ENCODE measurements around the gene ELF4. TPM values are rescaled to one million over a fixed set of nuclear protein-coding genes. Genes with fewer than 3 reads are reported as not detected.
"Not testable (repeated sequence)": the region's sequence is repeated elsewhere in the genome, so short reads cannot be mapped to it uniquely, and the experiment has no call there.

The ELF4 gene
- total and polyA plus RNA-seq, 2 donors: 11.3 to 13.7 TPM

DNA sequence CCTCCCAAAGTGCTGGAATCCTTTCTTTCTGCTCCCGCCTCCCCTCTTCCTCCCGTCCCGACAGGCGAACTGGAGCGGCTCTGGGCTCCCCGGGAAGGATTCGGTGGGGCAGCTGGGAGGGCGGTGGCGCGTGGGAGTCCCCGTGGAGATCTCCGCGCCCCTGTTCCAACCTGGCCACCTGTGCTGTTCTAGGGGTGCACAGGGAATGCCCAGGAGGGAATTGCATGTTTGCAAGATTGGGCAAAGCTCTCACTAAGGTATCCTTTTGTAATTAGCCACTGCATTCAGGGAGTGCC lies 11.2 kb upstream of the ELF4 start:
- 53% methylated on average over 13 of the region's 13 CpGs for WGBS

DNA sequence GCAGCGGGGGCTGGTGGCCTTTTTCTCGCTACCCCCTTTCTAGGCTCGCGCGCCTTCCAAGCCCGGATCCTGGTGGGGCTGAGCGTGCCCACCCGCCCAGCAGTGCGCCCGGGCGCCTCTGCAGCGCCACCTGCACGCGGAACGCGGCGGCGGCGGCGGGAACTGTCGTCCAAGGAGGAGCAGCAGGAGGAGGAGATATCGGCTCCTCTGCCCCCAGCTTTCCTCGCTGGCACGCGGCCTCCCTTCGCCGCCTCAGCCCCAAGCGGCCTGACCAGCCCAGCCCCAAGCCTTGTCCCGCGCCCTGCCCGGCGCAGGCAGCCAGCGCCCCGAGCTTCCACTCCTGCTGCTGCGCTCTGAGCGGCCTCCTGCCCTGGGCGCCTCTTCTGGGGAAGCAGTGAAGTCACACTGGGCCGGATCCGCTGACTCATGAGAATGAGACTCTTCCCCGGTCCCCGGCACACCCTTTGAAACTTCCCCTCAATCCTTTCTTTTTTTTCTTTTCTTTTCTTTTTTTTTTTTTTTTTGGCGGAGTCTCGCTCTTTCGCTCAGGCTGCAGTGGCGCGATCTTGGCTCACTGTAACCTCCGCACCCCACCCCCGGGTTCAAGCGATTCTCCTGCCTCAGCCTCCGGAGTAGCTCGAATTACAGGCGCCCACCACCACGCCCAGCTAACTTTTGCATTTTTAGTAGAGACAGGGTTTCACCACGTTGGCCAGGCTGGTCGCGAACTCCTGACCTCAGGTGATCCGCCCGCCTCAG lies 10.6 kb upstream of the ELF4 start:
- Histone ChIP-seq H3K4me3 (ENCODE audit: low read depth, low read length) (no peak overlapping the region), H3K27ac (ENCODE audit: low read depth) (peak overlapping the region; percentile 83), H3K4me1 (ENCODE audit: insufficient read depth) (no peaks in the 10 kb centered on the region), H3K36me3 (ENCODE audit: insufficient read depth) (no peaks in the 10 kb centered on the region)
- WGBS: 2% methylated on average over 58 of the region's 58 CpGs
- no peak for DNase-seq (ENCODE audit: extremely low spot score)

More for the DNA sequence above, 11.2 kb upstream of the ELF4 start:
- DNase-seq (ENCODE audit: extremely low spot score): no peak
- Histone ChIP-seq H3K4me3 (ENCODE audit: low read depth, low read length) (no peak overlapping the region), H3K4me1 (ENCODE audit: insufficient read depth) (no peaks in the 10 kb centered on the region), H3K36me3 (ENCODE audit: insufficient read depth) (no peaks in the 10 kb centered on the region), H3K27ac (ENCODE audit: low read depth) (no peak overlapping the region)

DNA sequence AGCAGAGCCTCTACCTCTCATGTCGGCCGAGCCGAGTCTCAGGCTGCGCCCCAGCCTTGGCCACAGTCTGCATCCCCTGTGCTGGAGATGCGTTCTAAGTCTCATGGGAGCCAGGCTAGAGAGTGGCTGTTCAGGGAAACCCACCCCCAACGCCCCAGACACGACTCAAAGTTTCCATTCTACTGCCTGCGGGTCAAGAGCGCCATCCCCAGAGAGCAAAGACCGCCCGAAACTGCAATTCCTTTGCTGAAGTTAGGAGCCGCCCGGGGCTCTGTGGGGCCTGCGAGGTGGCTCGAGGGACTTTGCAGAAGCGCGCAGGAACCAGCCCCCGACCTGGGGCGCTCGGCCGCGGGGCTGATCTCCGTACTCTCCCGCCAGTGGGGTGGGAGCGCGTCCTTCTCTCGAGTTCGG lies 10.0 kb upstream of the ELF4 start:
- DNase-seq (ENCODE audit: extremely low spot score): no peak
- H3K27ac ChIP-seq (ENCODE audit: low read depth): peak overlapping the region; percentile 83
- 22% methylated on average over 28 of the region's 28 CpGs for WGBS
- H3K36me3 ChIP-seq (ENCODE audit: insufficient read depth): no peaks in the 10 kb centered on the region
- no peaks in the 10 kb centered on the region for H3K4me1 ChIP-seq (ENCODE audit: insufficient read depth)
- H3K4me3 ChIP-seq (ENCODE audit: low read depth, low read length): no peak overlapping the region

DNA sequence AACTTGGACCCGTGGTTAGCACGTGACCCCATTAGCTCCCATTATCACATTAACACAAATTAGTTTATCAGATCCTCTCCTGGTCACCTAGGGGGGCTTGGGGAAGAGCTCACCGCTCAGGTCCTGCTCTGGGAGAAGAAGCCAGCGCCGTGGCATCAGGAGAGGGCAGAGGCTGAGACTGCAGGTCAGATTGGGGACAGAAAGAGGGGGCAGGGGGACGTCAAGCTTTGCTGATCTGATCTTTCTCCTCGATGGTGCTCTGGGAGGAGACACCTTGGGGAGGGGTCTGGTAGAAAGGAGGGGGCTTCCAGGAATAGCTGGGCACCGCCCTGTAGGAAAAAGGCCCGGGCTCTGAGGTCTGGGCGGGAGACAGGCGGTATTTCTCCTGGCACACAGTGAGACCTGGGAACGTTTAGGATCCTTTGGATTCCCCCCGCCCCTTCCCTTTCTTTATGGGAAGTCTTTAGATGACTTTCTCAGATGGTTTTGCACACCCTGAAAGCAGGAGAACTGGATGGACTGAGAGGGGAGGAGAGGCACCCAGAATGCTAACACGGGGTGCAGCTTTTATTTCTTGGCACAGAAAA lies 9.1 kb upstream of the ELF4 start:
- DNase-seq (ENCODE audit: extremely low spot score): no peak
- Histone ChIP-seq H3K4me1 (ENCODE audit: insufficient read depth) (no peaks in the 10 kb centered on the region), H3K36me3 (ENCODE audit: insufficient read depth) (no peaks in the 10 kb centered on the region), H3K27ac (ENCODE audit: low read depth) (peak overlapping the region; percentile 48), H3K4me3 (ENCODE audit: low read depth, low read length) (no peak overlapping the region)
- WGBS: 50% methylated on average over 14 of the region's 14 CpGs

DNA sequence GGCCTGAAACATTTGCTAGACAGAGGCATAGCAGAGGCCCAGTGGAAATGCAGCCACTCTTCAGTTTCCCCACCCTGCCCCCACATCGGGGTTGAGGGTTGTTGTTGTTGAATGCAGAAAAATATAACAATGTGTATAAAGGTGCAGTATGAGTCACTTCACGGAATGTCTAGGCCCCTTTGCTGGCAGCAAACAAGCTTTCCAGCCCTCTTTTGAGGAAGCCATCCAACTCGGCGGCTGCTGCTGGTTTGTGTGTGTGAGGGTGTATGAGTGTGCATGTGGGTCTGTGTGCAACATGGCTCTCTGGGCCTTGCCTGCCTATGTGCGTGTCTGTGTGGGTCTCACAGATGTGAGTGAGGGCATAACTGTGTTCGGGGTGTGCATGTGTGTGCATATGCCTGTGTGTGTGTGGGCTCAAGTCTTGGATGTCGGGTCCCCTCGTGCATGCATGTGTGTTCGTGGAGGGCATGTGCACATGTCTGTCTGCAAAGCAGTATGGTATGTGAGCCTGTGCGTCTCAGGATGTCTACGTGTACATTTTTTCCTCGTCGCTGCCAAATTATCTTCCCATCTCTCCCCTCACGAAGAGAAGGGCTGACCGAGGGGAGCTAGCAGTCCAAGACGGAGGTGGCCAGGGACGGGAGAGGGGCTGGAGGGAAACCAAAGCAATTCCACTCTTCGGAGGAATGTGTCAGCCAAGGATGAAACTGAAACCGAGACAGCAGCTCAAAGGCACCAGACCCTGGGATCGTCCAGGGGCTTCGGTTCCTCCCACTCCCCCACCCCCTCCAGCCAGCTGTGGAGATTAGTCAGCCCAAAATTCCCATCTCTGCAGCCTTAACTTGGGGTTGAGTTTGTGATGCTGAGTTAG lies 8.4 kb upstream of the ELF4 start:
- WGBS: 22% methylated on average over 21 of the region's 21 CpGs
- H3K4me1 ChIP-seq (ENCODE audit: insufficient read depth): no peaks in the 10 kb centered on the region
- H3K27ac ChIP-seq (ENCODE audit: low read depth): peak overlapping the region; percentile 48
- no peak overlapping the region for H3K4me3 ChIP-seq (ENCODE audit: low read depth, low read length)
- DNase-seq (ENCODE audit: extremely low spot score): no peak
- H3K36me3 ChIP-seq (ENCODE audit: insufficient read depth): no peaks in the 10 kb centered on the region

DNA sequence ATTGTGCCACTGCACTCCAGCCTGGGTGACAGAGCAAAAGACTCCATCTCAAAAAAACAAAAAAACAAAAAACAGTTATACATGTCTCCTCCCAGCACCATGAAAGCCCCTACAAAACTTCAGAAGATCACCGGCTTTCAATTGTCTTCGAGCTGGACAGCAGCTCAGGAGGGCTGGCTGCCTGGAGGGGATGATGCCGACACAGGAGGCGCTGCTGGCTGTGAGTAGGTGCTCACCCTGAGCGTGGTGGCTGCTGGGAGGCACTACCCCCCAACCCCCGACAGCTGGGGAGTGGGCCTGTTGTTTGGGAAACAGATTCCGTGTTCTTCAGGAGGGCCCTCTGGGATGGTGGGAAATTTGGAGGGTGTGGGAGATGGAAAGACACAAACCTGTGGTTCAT lies 6.9 kb upstream of the ELF4 start:
- Histone ChIP-seq H3K36me3 (ENCODE audit: insufficient read depth) (no peaks in the 10 kb centered on the region), H3K4me1 (ENCODE audit: insufficient read depth) (no peaks in the 10 kb centered on the region), H3K4me3 (ENCODE audit: low read depth, low read length) (no peak overlapping the region), H3K27ac (ENCODE audit: low read depth) (no peak overlapping the region)
- DNase-seq (ENCODE audit: extremely low spot score): no peak
- WGBS: 95% methylated on average over 7 of the region's 7 CpGs

DNA sequence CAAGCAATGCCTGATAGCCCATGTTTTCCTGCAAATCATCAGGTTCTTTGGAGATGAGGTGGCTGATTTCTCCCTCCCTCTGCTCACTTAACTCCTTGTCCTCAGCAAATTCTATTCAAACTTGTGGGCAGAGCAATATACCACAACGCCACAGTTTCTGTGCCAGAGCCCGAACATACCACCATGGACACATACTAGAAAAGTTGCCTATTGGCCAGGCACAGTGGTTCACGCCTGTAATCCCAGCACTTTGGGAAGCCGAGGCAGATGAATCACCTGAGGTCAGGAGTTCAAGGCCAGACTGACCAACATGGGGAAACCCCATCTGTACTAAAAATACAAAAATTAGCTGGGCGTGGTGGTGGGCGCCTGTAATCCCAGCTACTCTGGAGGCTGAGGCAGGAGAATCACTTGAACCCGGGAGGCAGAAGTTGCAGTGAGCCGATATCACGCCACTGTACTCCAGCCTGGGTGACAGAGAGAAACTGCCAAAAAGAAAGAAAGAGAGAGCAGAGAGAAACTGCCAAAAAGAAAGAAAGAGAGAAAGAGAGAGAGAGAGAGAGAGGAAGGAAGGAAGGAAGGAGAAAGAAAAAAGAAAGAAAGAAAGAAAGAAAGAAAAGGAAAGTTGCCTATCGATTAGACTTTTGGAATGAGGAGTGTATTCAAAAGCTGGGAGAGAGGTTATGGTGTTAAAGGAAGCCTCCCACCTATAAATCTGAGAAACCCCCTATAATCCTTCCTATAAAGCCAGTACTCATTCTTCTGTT lies 5.0 kb upstream of the ELF4 start:
- H3K36me3 ChIP-seq (ENCODE audit: insufficient read depth); H3K4me3 ChIP-seq (ENCODE audit: low read depth, low read length); H3K27ac ChIP-seq (ENCODE audit: low read depth); DNase-seq (ENCODE audit: extremely low spot score); H3K4me1 ChIP-seq (ENCODE audit: insufficient read depth): not testable (repeated sequence)
- WGBS: 94% methylated on average over 10 of the region's 10 CpGs

DNA sequence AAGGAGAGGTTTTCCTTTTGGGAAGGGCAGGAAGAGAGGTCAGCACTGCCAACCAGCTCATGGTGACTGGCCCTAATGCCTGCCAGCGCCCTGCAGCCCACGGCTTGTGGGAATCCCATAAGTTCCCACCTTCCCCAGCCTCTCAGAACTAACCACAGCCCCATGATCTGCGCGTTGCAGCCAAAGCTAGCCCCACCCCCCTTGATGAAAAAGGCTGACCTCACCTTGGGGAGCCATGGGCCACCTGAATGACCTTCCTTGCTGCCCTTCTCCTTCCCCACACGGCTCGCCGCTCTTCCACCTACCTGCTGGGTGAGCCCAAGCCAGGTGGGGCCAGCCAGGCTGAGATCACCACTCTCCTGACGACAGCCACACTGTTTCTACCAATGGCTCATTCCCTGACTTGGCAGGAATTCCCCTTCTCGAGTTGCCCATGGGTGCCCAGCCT lies 3.9 kb upstream of the ELF4 start:
- DNase-seq (ENCODE audit: extremely low spot score): no peak
- H3K27ac ChIP-seq (ENCODE audit: low read depth): no peak overlapping the region
- no peaks in the 10 kb centered on the region for H3K36me3 ChIP-seq (ENCODE audit: insufficient read depth)
- H3K4me3 ChIP-seq (ENCODE audit: low read depth, low read length): no peak overlapping the region
- no peaks in the 10 kb centered on the region for H3K4me1 ChIP-seq (ENCODE audit: insufficient read depth)
- WGBS: 86% methylated on average over 9 of the region's 9 CpGs

DNA sequence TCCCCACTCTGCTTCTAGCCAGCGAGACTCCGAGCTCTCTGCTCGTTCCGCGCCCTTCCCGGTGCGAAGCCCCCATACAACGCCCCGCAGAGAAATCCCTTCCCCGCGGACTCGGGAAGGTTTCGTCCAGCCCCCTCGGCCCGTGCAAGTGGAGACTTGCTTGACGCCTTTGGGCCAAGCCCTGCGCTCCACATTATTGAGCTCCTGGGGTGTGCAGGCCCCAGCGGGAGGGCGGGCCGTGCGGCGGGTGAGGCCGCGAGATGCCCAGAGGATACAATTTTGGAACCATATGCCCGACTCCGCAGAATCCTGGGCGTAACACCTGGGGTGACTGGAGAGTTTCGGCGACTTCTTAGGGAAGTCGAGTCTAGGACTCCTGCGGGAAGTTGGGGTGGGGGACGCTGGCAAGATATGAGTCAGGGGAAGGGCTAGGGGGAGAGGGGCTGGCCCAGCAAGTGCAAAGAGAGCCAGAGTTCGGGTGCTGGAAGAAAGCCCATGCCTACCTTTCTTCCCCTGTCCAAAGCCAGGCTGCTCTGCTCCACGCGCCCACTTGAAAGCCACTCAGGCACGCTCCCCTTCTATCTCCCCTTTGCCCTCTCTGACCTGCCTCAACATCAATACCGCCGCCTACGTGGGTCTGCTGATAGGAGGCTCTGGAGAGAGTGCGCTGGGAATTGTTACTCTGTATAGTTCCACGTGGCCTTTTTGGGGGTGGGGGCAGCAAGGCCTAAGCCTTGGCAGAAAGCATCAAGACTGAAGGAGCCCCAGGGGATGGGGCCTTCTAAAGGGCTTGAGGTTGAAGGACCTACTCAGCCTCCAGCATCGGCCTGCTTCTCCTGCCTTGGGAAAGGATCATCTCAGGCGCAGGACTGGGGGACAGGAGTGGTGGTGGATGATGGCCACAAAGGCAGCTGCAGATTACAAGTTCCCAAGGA lies 1.2 kb upstream of the ELF4 start:
- no peaks in the 10 kb centered on the region for H3K36me3 ChIP-seq (ENCODE audit: insufficient read depth)
- H3K4me3 ChIP-seq (ENCODE audit: low read depth, low read length): peak overlapping the region; percentile 78
- no peaks in the 10 kb centered on the region for H3K4me1 ChIP-seq (ENCODE audit: insufficient read depth)
- peak overlapping the region; percentile 83 for H3K27ac ChIP-seq (ENCODE audit: low read depth)
- 42% methylated on average over 43 of the region's 43 CpGs for WGBS
- DNase-seq (ENCODE audit: extremely low spot score): no peak

DNA sequence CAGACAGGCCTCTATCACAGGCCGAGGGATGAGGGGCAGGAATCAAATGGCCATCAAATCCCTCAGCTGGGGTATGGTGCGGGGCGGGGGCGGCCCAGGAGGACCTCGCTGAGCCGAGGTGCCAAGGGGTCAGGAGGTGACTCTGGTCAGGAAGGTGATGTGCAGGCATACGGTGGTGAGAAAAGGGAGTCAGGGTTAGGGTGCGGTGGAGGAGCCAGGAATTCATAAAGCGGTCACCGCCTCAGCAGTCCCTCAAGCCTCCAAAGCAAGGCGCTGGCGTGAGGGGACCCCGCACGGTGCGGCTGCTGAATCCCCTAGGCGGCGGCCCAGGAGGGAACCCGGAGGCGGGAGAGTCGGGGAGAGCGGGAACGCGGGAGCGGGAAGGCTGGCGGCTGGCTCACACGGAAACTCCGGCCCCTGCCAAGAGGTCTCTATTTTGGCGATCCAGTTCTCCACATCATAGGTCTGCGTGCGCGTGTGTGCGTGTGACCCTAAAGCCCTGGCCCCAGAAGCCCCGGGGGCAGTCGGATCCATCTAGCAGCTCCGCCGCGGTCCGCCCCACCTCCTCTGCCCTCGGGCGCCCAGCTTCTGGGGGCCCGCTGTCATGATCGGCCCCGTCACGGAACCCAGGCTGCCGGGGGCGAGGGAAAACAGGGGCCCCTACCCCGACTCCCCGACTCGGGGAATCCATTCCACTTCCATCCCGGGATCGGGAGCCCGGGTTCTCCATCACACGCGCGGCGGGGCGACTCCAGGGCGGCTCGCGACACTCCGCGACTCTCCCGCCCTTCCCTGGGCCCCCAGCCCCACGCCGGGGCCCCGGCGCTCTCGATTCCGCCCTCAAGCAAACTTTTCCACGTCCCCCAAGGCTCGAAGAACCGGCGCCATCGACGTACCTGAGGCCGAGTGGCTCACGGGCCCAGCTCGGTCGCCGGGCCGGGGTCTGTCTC lies 593 bp downstream of the ELF4 start:
- H3K4me3 ChIP-seq (ENCODE audit: low read depth, low read length): peak overlapping the region; percentile 78
- H3K27ac ChIP-seq (ENCODE audit: low read depth): peak overlapping the region; percentile 90
- no peaks in the 10 kb centered on the region for H3K36me3 ChIP-seq (ENCODE audit: insufficient read depth)
- whole genome bisulfite sequencing: 2% methylated on average over 81 of the region's 81 CpGs
- no peak for DNase-seq (ENCODE audit: extremely low spot score)
- peaks cover 1% of the 10 kb centered on the region for H3K4me1 ChIP-seq (ENCODE audit: insufficient read depth)

DNA sequence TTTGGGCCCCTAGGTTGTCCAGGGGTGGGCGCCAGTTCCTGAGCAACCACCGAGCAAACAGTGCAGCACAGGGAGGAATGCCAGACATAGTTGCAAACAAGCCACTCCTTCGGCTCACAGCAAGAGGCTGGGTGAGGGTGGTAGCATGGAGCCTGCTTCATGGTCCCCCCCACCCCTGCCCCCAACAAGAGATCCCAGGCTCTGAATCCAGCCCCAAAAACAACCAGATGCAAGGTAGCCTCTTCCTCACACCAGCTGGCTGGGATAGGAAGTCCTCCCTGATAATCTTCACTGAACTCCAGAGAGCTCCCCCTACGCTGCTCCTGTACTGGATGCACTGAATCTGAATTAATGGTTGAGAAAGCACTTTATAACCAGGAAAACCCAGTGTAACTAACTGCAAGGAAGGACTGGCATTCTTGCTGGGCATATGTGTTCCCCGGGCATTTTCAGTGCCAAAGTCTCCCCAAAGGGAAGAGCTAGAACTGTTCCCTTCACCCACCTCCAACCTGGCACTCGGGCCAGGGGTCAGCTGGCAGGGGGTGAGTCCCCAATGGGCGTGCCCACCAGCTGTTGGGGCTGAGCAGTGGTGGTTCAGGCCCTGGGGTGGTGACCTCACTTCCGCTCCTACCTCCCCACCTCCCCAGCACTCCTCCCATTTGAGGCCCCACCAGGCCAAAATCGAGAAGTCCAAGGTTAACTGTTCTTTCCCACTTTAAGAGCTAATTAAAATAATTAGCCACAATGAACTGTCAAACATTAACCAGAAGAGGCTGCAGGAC lies 1.5 kb downstream of the ELF4 start:
- no peak for DNase-seq (ENCODE audit: extremely low spot score)
- peak overlapping the region; percentile 90 for H3K27ac ChIP-seq (ENCODE audit: low read depth)
- peaks cover 1% of the 10 kb centered on the region for H3K4me1 ChIP-seq (ENCODE audit: insufficient read depth)
- WGBS: 30% methylated on average over 9 of the region's 9 CpGs
- no peaks in the 10 kb centered on the region for H3K36me3 ChIP-seq (ENCODE audit: insufficient read depth)
- peak overlapping the region; percentile 78 for H3K4me3 ChIP-seq (ENCODE audit: low read depth, low read length)

Measured in urinary bladder (tissue), 4 donors.